NCI-H510A treated with DMSO at 0.1 percent for 48 hours (cell line): ENCODE data around the gene ADGRG1.

Experiments used
- DNase-seq: peaks from one replicate; lab custom pipeline; 2025; lab: John Stamatoyannopoulos, UW

ADGRG1 gene

GRCh38 chr16:57635266-57636097, 7.1 kb downstream of the ADGRG1 start:
- no peak for DNase-seq

- DNase-seq, result no peak
Measured at GRCh38 chr16:57636184-57636583, 7.8 kb downstream of the ADGRG1 start.

DNA sequence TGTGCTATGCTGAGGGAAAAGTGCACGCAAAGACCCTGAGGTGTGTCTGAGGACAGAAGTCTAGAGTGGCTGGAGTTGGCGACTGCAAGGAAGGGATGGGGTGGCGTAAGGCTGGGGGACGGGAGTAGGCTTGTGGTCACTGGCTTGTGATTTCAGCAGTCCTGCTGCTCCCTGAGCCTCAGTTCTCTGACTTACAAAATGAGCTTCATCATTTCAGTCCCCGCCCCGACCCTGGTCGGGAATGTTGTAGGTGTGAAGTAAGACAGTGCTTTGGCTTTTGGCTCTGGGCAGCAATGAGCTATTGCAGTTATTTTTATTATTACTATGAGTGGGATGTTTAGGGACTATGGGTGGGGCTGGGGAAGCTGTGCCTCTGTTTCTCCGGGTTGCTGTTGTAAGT, 8.6 kb downstream of the ADGRG1 start:
- DNase-seq, result no peak

DNA sequence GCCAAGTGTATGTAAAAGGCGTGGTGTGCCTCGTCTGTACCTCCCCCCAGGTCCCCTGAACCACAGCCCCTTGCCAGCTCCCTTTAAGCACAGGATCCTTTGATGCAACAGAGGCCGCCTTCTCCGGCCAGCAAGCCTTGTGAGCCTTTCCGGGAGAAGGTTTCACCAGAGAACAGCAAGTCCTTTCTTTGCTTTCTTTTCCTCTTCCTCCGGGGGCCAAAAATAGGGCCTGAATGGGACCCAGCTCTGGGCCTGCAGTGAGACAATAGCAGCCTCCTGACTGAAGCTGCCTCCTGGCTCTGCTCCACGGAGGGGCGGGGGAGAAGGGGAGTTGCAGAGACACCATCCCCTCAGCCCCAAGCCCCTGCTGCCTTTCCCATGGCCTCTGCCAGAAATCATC, 9.0 kb downstream of the ADGRG1 start:
- no peak for DNase-seq

DNA sequence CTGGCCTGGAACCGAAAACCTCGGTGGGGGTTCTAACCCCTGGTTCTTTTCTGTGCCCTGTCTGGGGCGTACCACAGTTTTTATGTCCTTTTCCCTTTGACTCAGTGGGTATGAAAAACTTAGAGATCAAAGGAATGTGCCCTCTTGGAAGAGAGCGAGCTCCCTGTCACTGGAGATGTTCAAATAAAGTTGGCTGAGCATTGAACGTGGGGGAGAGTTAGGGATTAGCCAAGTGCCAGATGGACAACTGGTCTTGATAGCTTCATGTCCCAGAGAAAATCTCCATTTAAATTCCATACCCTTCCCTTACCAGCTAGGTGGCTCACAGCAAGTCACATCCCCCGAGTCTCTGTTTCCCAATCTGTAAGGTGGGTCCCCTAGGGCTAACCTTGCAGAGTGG, 9.5 kb downstream of the ADGRG1 start:
- DNase-seq, result no peak

DNA sequence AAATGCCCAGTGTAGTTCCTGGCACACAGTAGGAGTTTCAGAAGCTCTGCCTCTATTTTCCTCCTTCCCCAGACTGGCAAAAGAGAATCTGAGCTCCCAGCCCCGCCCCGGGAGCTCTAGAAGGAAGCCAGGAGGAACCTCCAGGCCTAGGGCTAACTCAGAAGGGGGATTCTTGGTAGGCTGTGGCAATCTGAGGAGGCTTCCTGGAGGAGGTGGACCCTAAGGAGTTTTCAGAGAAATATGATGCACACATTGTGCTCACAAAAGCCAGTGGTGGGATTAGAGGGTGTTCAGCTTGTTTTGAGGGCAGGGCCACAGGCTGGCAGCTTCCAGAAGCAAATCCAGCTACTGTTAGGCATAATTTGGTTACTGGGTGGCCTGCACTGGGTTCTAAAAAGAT, 10.0 kb downstream of the ADGRG1 start:
- no peak for DNase-seq

- peak; percentile 29 for DNase-seq
Measured at GRCh38 chr16:57639172-57639887, 10.9 kb downstream of the ADGRG1 start.

- no peak for DNase-seq
Measured at GRCh38 chr16:57640185-57640584, 11.8 kb downstream of the ADGRG1 start.

- no peak for DNase-seq
Measured at GRCh38 chr16:57640612-57641011, 12.2 kb downstream of the ADGRG1 start.

DNA sequence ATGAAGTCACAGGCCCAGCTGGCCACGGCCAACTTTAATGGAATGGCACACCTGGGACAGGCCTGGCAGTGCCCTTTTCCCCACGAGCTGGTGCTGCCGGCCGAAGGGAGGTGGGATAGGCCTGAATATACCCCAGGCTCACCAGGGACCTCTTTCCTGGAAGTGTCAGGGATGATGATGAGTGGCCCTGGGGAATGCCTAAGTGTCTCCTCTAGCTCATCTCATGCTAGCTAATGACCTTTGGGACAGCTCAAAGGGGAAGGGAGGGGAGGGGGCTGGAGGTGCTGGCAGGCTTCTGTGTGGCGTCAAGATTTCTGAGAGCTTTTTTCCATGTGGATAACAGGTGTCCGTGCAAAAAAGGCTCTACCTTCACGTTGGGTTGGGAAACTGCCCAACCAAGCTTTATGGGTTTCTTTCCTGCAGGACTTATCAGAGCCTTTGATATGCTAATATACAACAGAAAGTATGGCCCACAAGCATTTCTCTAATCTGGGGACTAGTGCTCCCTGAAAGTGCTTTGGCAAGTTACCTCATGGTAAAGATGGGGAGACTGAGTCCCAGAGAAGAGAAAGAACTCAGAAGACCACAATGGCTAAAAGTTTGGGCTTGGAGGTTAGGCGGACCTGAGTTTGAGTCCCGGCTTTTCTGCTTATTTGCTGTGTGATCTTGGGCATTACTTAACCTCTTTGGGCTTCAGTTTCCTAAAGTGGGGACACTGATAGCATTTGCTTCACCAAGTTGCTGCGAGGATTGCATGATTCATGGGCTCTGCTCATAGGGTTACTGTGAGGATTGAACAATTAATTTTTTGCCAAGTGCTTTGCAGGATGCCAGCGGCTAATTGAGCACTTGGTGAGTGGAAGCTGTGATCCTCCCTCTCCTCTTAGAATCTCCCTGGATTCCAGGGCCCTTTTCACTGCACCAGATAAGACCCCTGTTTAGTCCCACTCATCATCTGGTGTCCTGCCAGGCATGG, 14.0 kb downstream of the ADGRG1 start:
- DNase-seq, result no peak

- DNase-seq, result no peak
Measured at GRCh38 chr16:57643147-57643874, 14.9 kb downstream of the ADGRG1 start.

GRCh38 chr16:57643910-57644309, 15.5 kb downstream of the ADGRG1 start:
- DNase-seq, result no peak

- no peak for DNase-seq
Measured at GRCh38 chr16:57644383-57645014, 16.1 kb downstream of the ADGRG1 start.

- DNase-seq, result no peak
Measured at GRCh38 chr16:57645169-57645568, 16.7 kb downstream of the ADGRG1 start.

- no peak for DNase-seq
Measured at GRCh38 chr16:57645691-57646387, 17.4 kb downstream of the ADGRG1 start.

DNA sequence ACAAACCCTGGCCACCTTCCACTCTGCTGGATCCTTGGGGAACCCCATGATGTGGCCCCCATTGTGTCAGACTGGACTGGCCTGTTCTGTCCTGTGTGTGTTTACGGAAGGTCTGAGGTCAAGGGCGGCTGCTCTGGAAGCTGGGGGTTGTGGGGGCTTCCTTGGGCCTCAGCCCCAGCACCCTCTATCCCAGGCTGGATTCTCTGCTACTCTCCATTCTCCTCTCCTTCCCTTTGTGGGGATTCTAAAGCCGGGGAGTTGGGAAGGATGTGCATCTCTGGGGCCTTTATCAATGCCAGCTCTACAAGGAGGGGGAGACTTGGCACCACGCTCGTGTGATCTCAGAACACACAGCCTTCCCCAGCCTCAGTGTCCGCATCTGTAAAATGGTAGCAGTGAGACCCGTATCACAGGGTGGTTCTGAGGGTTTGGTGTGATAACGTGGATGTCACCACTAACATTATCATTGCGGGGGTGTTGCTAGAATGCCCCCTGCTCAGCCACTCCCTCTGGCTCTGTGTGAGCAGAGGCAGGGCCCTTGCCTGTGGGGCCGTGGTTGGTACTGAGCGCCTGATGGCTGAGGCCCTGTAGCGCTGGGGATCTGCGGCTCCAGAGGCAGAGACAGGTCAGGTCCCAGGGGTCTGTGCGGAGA, 18.1 kb downstream of the ADGRG1 start:
- no peak for DNase-seq

GRCh38 chr16:57647136-57647875, 18.9 kb downstream of the ADGRG1 start:
- no peak for DNase-seq

DNA sequence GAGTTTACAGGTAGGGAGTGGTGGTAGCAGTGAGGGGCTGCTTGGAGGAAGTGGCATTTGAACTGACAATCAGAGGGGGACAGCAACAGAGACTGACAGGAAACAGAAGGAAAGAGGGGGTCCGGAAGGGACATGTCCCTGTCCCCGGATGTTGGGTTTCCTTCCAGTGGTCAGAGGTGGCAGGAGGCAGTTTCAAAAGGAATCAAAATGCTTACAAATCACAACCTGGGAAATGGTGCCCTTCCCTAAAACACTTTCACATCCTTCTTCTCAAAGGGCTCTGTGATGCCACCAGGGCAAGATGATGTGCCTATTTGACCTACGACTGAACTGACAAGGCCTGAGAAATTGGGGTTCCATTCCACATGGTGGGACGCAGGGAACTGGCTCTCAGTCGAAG, 19.7 kb downstream of the ADGRG1 start:
- DNase-seq, result no peak
